Tibial nerve (tissue), 3 donors: Measurements from ENCODE around the gene LRRC73.

Source experiments
- CTCF ChIP-seq, 5 experiments: fragments of 200-600 bp in 3 of 5; fragments of 450-650 bp in 2 of 5; sonication (generic) in 3 of 5; IDR thresholded peaks; one replicate each; pipeline ENCODE4 v1.5.1; 2016 to 2019; ENCODE audit warnings: antibody characterized with exemption in 5 of 5, mild to moderate bottlenecking in 3 of 5, moderate library complexity in 2 of 5
- POLR2A ChIP-seq, 2 donors: fragments of 450-650 bp; IDR thresholded peaks; one replicate each; pipeline ENCODE4 v1.6.1; 2017; ENCODE audit warnings: antibody characterized with exemption in 2 of 2, mild to moderate bottlenecking in 2 of 2, moderate library complexity in 2 of 2

GRCh38 chr6:43541774-43542471, 31.8 kb upstream of the LRRC73 start:
- TF ChIP-seq CTCF (IDR thresholded peaks at IDR 0.05) (no peak), POLR2A (IDR thresholded peaks at IDR 0.05) (no peak)
